ENCODE data around the gene AUP1. TPM values are rescaled to one million over a fixed set of nuclear protein-coding genes. Genes with fewer than 3 reads are reported as not detected.

Gene AUP1
- total RNA-seq, 2 donors from 2014 or later = 76.3 to 88.9 TPM

DNA sequence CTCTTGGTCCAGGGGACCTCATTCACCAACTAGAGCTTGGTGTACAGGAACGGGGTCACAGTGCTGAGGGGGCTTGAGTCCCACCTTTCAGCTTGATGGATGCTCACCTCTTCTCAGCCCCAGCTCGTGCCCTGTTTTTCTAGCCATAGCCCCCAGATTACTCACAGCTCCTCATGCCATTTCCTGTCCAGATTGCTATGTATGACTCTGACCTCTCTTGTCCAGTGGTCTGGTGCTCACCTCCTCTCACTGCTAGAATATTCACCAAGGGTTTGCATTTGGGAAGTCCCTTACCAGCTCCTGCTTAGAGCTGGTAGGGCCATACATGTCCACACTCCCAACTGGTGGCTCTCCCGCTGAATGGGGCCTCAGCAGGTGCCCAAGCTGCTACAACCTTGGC lies 36.0 kb downstream of the AUP1 start:
- 90 to 100% methylated on average over 2 to 3 of the region's 3 CpGs for WGBS, 2 experiments (ENCODE audit: insufficient coverage in 1 of 2, insufficient read length in 1 of 2)
- Histone ChIP-seq H3K36me3 (ENCODE audit: control insufficient read depth, insufficient read depth, low read length) (peaks cover 29% of the 10 kb centered on the region), H3K27me3 (ENCODE audit: control insufficient read depth, insufficient read depth, low read length, poor library complexity, severe bottlenecking) (peaks cover 31% of the 10 kb centered on the region), H3K4me3 (ENCODE audit: low read length) (no peak overlapping the region), H3K9ac (ENCODE audit: extremely low read depth, low read length, poor library complexity, severe bottlenecking) (no peak overlapping the region), H3K4me1 (ENCODE audit: control insufficient read depth, insufficient read depth, low read length) (no peaks in the 10 kb centered on the region), H3K27ac (ENCODE audit: low read depth, low read length) (no peak overlapping the region), H3K9me3 (ENCODE audit: control insufficient read depth, low read length) (no peaks in the 10 kb centered on the region)
- Mint-ChIP-seq H3K36me3 (ENCODE audit: low read depth) (peaks cover 35% of the 10 kb centered on the region), H3K4me1 (peaks cover 7% of the 10 kb centered on the region), H3K4me3 (no peak overlapping the region), H3K27me3 (ENCODE audit: insufficient read depth) (peaks cover 37% of the 10 kb centered on the region), H3K9me3 (no peaks in the 10 kb centered on the region), H3K27ac (no peak overlapping the region)
- TF ChIP-seq CTCF (conservative IDR thresholded peaks at IDR 0.05) = no peak
- no peak for DNase-seq

GRCh38 chr2:74491648-74492544 lies 37.6 kb downstream of the AUP1 start:
- H3K27ac Mint-ChIP-seq = no peak overlapping the region
- no peak overlapping the region for H3K9ac ChIP-seq (ENCODE audit: extremely low read depth, low read length, poor library complexity, severe bottlenecking)
- no peaks in the 10 kb centered on the region for H3K9me3 ChIP-seq (ENCODE audit: control insufficient read depth, low read length)
- no peaks in the 10 kb centered on the region for H3K4me1 Mint-ChIP-seq
- no peak overlapping the region for H3K4me3 ChIP-seq (ENCODE audit: low read length)
- no peaks in the 10 kb centered on the region for H3K4me1 ChIP-seq (ENCODE audit: control insufficient read depth, insufficient read depth, low read length)
- H3K36me3 Mint-ChIP-seq (ENCODE audit: low read depth) = peaks cover 37% of the 10 kb centered on the region
- no peak overlapping the region for H3K4me3 Mint-ChIP-seq
- H3K27me3 ChIP-seq (ENCODE audit: control insufficient read depth, insufficient read depth, low read length, poor library complexity, severe bottlenecking) = peaks cover 14% of the 10 kb centered on the region
- WGBS, 2 experiments (ENCODE audit: insufficient coverage in 1 of 2, insufficient read length in 1 of 2) = 90 to 91% methylated on average over 10 to 12 of the region's 12 CpGs
- H3K27me3 Mint-ChIP-seq (ENCODE audit: insufficient read depth) = peaks cover 20% of the 10 kb centered on the region
- peaks cover 30% of the 10 kb centered on the region for H3K36me3 ChIP-seq (ENCODE audit: control insufficient read depth, insufficient read depth, low read length)
- no peak for DNase-seq
- no peak overlapping the region for H3K27ac ChIP-seq (ENCODE audit: low read depth, low read length)
- H3K9me3 Mint-ChIP-seq = no peaks in the 10 kb centered on the region
- TF ChIP-seq CTCF (conservative IDR thresholded peaks at IDR 0.05) = no peak

DNA sequence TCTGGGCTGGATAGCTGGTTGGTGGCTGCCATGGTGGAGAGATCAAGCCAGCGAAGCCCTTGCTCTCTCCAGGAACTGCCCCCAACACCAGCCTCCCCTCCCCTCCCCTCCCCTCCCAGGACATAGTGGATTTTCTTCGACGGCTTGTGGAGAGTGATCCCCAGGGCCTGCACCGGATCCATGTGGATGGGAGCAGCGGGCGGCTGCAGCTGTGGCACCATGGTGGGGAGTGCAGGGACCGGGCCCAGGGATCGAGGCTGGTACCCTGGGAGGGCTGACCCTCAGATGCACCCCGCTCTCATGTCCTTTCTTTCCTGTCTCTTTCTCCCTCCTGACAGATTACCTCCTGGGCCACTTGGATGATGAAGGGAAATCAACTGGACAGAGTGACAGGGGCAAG lies 39.6 kb downstream of the AUP1 start:
- H3K4me1 Mint-ChIP-seq = no peaks in the 10 kb centered on the region
- TF ChIP-seq CTCF (conservative IDR thresholded peaks at IDR 0.05) = no peak
- 93 to 94% methylated on average over 3 to 9 of the region's 9 CpGs for WGBS, 2 experiments (ENCODE audit: insufficient coverage in 1 of 2, insufficient read length in 1 of 2)

More for the DNA sequence above, 39.6 kb downstream of the AUP1 start:
- Histone ChIP-seq H3K27me3 (ENCODE audit: control insufficient read depth, insufficient read depth, low read length, poor library complexity, severe bottlenecking) (no peaks in the 10 kb centered on the region), H3K36me3 (ENCODE audit: control insufficient read depth, insufficient read depth, low read length) (peaks cover 34% of the 10 kb centered on the region), H3K9me3 (ENCODE audit: control insufficient read depth, low read length) (no peaks in the 10 kb centered on the region), H3K9ac (ENCODE audit: extremely low read depth, low read length, poor library complexity, severe bottlenecking) (no peak overlapping the region), H3K4me1 (ENCODE audit: control insufficient read depth, insufficient read depth, low read length) (no peaks in the 10 kb centered on the region), H3K4me3 (ENCODE audit: low read length) (no peak overlapping the region), H3K27ac (ENCODE audit: low read depth, low read length) (no peak overlapping the region)
- Mint-ChIP-seq H3K27ac (no peak overlapping the region), H3K36me3 (ENCODE audit: low read depth) (peaks cover 49% of the 10 kb centered on the region), H3K9me3 (no peaks in the 10 kb centered on the region), H3K27me3 (ENCODE audit: insufficient read depth) (peaks cover under 1% of the 10 kb centered on the region), H3K4me3 (no peak overlapping the region)
- no peak for DNase-seq

All from endodermal cell (in vitro differentiated cells).